ENCODE results near the gene PLEKHD1.

DNA sequence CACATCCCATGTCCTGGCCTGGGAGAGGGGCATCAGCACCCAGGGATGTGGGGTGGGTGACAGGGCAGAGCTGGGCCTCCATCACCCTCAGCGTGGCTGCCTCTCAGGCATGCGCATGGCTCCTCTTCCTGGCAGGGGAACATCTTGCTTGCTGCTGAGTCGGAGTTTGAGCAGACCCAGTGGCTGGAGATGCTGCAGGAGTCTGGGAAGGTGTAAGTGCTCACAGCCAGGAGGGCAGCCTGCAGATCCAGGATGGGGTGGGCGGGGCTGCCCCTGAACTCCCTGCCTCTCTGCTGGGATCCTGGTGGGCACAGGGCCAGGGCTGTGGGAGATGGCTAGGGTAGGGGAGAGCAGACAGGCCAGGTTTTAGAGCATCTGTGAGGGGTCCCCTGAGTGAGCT is 16.2 kb downstream of the PLEKHD1 start:
- TF ChIP-seq YY1 (IDR thresholded peaks at IDR 0.05): no peak
- TF ChIP-seq REST (IDR thresholded peaks at IDR 0.05): no peak
- no peak for TF ChIP-seq CTCF (IDR thresholded peaks at IDR 0.05; ENCODE audit: low read depth, low read length, missing input control)
- TF ChIP-seq EGR1 (IDR thresholded peaks at IDR 0.05; ENCODE audit: low read depth in 2 of 2): no peak
- TF ChIP-seq, protein P1, sequence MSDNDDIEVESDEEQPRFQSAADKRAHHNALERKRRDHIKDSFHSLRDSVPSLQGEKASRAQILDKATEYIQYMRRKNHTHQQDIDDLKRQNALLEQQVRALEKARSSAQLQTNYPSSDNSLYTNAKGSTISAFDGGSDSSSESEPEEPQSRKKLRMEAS (IDR thresholded peaks at IDR 0.05): no peak

Measured in liver (tissue), 3 donors.